Esophagus muscularis mucosa (tissue), 4 donors: Measurements from ENCODE around the gene AMFR. TPM values are rescaled to one million over a fixed set of nuclear protein-coding genes. Genes with fewer than 3 reads are reported as not detected.

Experiments used
- DNase-seq: peaks from one replicate; pipeline ENCODE4 v3.0.0-alpha.2; 2017; ENCODE audit errors: extremely low spot score
- H3K27ac ChIP-seq, 4 donors: fragments of 200-600 bp; sonication (generic); replicated peaks in 1 of 4; 1 replicate in 3 of 4; 2 replicates in 1 of 4; pipeline ENCODE4 v1.5.1; 2016 to 2019; ENCODE audit warnings: mild to moderate bottlenecking in 1 of 4
- H3K27me3 ChIP-seq, 4 donors: fragments of 200-600 bp; sonication (generic); one replicate each; pipeline versions ENCODE4 v1.5.1 to v1.6.0; 2016 to 2019
- H3K36me3 ChIP-seq, 4 donors: fragments of 200-600 bp; sonication (generic); one replicate each; pipeline ENCODE4 v1.5.1; 2016 to 2019
- H3K4me1 ChIP-seq, 4 donors: fragments of 200-600 bp; sonication (generic); one replicate each; pipeline ENCODE4 v1.5.1; 2016 to 2019
- H3K4me3 ChIP-seq, 4 donors: fragments of 200-600 bp; sonication (generic); 1 replicate in 2 of 4; 2 replicates in 2 of 4; pipeline ENCODE4 v1.5.1; 2016 to 2019; ENCODE audit warnings: mild to moderate bottlenecking in 4 of 4, moderate library complexity in 1 of 4
- H3K9me3 ChIP-seq, 4 donors: fragments of 200-600 bp; sonication (generic); 1 replicate in 3 of 4; 2 replicates in 1 of 4; pipeline ENCODE4 v1.5.1; 2016 to 2019
- EP300 ChIP-seq: sonication (generic); formaldehyde crosslinking; IDR thresholded peaks from one replicate; pipeline ENCODE4 v1.6.1; 2017; ENCODE audit warnings: antibody characterized with exemption
- POLR2A ChIP-seq: fragments of 450-650 bp; IDR thresholded peaks from one replicate; pipeline ENCODE4 v1.6.1; 2017; ENCODE audit warnings: antibody characterized with exemption, moderate library complexity, mild to moderate bottlenecking, low read depth
- POLR2AphosphoS5 ChIP-seq, 2 donors: sonication (generic); formaldehyde crosslinking; IDR thresholded peaks; one replicate each; pipeline ENCODE4 v1.6.1; 2017; ENCODE audit warnings: antibody characterized with exemption in 2 of 2
- WGBS: methylation state at CpG from one replicate; pipeline ENCODE4 v1.1.5; 2018; 5-methylcytosine and 5-hydroxymethylcytosine counted together
- intact Hi-C: fragments of 100-400 bp; cut with DNase I; formaldehyde crosslinking; loops from one replicate; pipeline ENCODE4 v1.15.1; 2023
- total RNA-seq, 4 donors: library from RNA; depleted of rRNA; stranded (reverse); fragments of >200 nt; gene quantifications; one replicate each; pipeline versions ENCODE4 v1.1.0 to v1.2.1, GENCODE V29; 2016
- TF ChIP-seq, protein P1 (sequence below), 3 experiments: fragments of 200-600 bp in 2 of 3; fragments of 450-650 bp in 1 of 3; sonication (generic) in 2 of 3; IDR thresholded peaks; one replicate each; pipeline ENCODE4 v1.5.1; 2017 to 2019; ENCODE audit warnings: antibody characterized with exemption in 3 of 3, mild to moderate bottlenecking in 2 of 3, moderate library complexity in 1 of 3

Gene AMFR
- total RNA-seq, 4 donors from 2014 or later, result 150 to 205 (median 179) TPM

GRCh38 chr16:56457927-56458470 lies 32.7 kb upstream of the AMFR start:
- Histone ChIP-seq H3K4me3 (no peak overlapping the region), H3K9me3 (no peaks in the 10 kb centered on the region), H3K36me3 (peaks cover 30 to 94% (median 79%) of the 10 kb centered on the region in 4 donors), H3K27me3 (no peaks in the 10 kb centered on the region), H3K27ac (no peak overlapping the region), H3K4me1 (peaks cover 2 to 11% (median 6%) of the 10 kb centered on the region in 4 donors)
- DNase-seq, result no peak
- WGBS, result 90% methylated on average over 6 of the region's 6 CpGs
- TF ChIP-seq POLR2A, result no peak
- TF ChIP-seq, protein P1, sequence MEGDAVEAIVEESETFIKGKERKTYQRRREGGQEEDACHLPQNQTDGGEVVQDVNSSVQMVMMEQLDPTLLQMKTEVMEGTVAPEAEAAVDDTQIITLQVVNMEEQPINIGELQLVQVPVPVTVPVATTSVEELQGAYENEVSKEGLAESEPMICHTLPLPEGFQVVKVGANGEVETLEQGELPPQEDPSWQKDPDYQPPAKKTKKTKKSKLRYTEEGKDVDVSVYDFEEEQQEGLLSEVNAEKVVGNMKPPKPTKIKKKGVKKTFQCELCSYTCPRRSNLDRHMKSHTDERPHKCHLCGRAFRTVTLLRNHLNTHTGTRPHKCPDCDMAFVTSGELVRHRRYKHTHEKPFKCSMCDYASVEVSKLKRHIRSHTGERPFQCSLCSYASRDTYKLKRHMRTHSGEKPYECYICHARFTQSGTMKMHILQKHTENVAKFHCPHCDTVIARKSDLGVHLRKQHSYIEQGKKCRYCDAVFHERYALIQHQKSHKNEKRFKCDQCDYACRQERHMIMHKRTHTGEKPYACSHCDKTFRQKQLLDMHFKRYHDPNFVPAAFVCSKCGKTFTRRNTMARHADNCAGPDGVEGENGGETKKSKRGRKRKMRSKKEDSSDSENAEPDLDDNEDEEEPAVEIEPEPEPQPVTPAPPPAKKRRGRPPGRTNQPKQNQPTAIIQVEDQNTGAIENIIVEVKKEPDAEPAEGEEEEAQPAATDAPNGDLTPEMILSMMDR (IDR thresholded peaks at IDR 0.05), result no peak
- TF ChIP-seq EP300, result no peak
- TF ChIP-seq POLR2AphosphoS5 (IDR thresholded peaks at IDR 0.05), result no peak
- intact Hi-C loops, result no loop called here

DNA sequence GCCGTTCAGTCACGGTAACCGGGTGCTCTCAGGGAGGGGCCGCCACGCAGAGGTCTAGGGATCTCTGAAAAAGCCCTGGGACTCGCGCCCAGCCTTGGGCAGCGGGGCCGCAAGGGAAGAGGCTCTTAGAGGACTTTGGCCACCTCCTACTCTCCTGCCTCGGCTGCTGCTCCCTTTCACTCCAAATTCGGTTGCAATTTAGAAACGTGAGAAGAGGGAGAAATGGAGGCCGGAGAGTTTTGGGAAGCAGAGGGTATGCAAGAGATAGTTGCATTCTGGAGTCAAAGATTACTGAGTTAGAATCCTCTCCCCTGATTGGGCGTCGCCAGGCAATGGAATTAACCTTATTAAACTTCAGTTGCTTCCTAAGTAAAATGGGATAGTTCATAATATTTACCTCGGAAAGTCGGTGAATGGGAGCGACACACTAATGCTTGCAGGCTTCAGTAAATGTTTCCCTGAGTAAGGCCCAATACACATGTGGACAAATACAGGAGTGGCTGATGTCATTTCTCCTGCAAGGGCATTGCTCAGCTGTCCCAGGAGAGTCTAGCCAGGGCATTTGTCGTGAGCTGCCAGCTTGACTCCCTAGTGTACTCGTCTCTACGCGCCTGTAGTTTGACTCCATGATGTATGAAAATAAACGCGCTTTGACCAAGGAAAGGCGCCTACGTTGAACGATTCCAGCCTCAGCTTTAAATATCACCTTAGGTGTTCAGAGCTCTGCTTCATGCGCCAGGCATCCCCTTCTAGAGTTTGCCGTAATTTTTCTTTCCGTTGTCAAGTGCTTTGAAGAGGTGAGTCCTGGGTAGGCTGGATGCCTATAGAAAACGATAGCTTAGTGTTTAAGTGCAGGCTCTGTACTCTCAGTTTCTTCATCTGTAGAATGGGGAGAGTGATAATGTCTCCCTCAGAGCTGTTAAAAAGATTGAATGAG lies 26.7 kb upstream of the AMFR start:
- Histone ChIP-seq H3K27ac (peak overlapping the region; percentile 82 to 89 (median 86)), H3K36me3 (peaks cover 11 to 46% (median 35%) of the 10 kb centered on the region in 4 donors), H3K4me1 (peaks cover 32 to 56% (median 47%) of the 10 kb centered on the region in 4 donors), H3K27me3 (no peaks in the 10 kb centered on the region), H3K9me3 (no peaks in the 10 kb centered on the region), H3K4me3 (peak overlapping the region; percentile 70 to 96 (median 86))
- intact Hi-C loops, result no loop called here
- TF ChIP-seq, protein P1 (IDR thresholded peaks at IDR 0.05), result no peak
- TF ChIP-seq POLR2A (no peak), EP300 (no peak), POLR2AphosphoS5 (IDR thresholded peaks at IDR 0.05) (no peak)
- no peak for DNase-seq
- WGBS, result 7% methylated on average over 28 of the region's 31 CpGs

DNA sequence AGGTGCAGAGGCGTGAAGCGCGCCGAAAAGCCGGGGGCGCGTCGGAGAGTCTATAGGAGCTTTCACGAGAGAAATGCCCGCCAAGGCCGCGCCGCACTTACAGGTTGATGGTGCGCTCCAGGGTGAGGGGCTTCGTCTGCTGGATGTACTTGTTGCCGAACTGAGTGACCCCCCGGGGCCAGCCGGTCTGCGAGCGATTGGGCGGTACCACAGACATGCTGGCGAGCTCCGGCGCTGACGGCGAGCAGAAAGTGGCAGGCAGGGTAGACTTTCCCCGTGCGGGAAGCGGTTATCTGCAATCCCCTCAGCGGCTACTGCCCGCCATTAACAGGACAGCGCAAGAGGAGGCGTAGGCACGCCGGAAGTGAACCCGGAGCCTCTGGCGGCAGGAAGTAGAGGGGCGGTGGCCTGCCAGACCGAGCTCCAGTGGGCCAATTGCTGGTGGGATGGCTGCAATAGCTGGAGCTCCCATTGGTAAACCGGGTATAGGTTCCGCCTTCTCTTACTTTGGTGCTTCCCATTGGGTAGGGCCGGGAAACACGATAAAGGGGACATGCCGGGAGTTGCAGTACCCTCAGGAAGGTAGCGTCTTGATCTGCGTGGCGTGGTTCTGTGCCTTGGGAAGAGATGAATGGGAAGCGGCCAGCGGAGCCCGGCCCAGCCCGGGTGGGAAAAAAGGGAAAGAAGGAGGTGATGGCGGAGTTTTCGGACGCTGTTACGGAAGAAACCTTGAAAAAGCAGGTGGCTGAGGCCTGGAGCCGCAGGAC lies 25.8 kb upstream of the AMFR start, which contains the start of the genes NUDT21 and OGFOD1:
NUDT21 (minus strand) TSS at position 347 of the 767 bp plus-strand sequence; CDS start at position 217, 130 bp downstream.
OGFOD1 (plus strand) TSS at position 569 of the 767 bp plus-strand sequence; CDS start at position 628, 59 bp downstream.
- H3K4me1 ChIP-seq, result peaks cover 32 to 56% (median 47%) of the 10 kb centered on the region in 4 donors
- H3K27me3 ChIP-seq, result no peaks in the 10 kb centered on the region
- peaks cover 5 to 46% (median 35%) of the 10 kb centered on the region in 4 donors for H3K36me3 ChIP-seq
- WGBS, result under 1% methylated on average over 36 of the region's 56 CpGs
- intact Hi-C loops, result no loop called here
- TF ChIP-seq POLR2AphosphoS5 (IDR thresholded peaks at IDR 0.05) (peak; percentile 86 to 88), EP300 (no peak)
- peak within 1 kb of the TSS; percentile 70 to 96 (median 86) for H3K4me3 ChIP-seq
- peak; percentile 98 for DNase-seq
- H3K9me3 ChIP-seq, result no peaks in the 10 kb centered on the region
- peak within 1 kb of the TSS; percentile 82 to 89 (median 86) for H3K27ac ChIP-seq

- intact Hi-C loops, result no loop called here
- peaks cover 32 to 56% (median 47%) of the 10 kb centered on the region in 4 donors for H3K4me1 ChIP-seq
- TF ChIP-seq EP300, result no peak
- TF ChIP-seq, protein P1 (IDR thresholded peaks at IDR 0.05), result no peak
- no peak for TF ChIP-seq POLR2AphosphoS5 (IDR thresholded peaks at IDR 0.05)
- TF ChIP-seq POLR2A, result no peak
Observed at GRCh38 chr16:56450275-56450985, 25.1 kb upstream of the AMFR start.

More at GRCh38 chr16:56450275-56450985, 25.1 kb upstream of the AMFR start:
- H3K27ac ChIP-seq, result peak overlapping the region; percentile 82 to 89 (median 86)
- peak overlapping the region; percentile 70 to 96 (median 86) for H3K4me3 ChIP-seq
- DNase-seq, result no peak
- no peaks in the 10 kb centered on the region for H3K27me3 ChIP-seq
- H3K9me3 ChIP-seq, result no peaks in the 10 kb centered on the region
- 7% methylated on average over 18 of the region's 18 CpGs for WGBS
- peaks cover 4 to 46% (median 35%) of the 10 kb centered on the region in 4 donors for H3K36me3 ChIP-seq
